Endometrium (tissue), 2 donors: ENCODE results near the gene KIAA1671.

Source experiments
- FAIRE-seq: peaks from 2 replicates; lab custom pipeline; 2012; peaks lifted over from hg19 to GRCh38; lab: Jason Lieb, UNC
- donor health status: control.
- donor health status: control.

The KIAA1671 gene

DNA sequence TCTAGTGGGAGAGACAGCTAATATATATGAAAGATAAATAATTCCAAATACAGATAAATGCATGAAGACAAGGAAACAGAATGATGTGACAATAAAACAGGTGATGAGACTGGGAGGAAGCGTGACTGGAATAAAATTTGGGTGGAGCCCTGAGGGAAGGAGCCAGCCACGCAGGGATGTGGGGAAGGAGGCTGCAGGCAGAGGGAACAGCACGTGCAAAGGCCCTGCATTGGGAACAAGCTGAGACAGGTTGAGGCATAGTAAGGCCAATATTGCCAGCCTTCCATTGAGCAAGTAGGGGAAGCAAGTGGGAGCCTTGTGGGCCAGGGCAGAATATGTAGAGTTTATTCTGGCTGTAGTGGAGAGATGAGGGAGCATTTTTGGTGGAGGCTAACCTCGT lies 139.6 kb downstream of the KIAA1671 start:
- FAIRE-seq: no peak

DNA sequence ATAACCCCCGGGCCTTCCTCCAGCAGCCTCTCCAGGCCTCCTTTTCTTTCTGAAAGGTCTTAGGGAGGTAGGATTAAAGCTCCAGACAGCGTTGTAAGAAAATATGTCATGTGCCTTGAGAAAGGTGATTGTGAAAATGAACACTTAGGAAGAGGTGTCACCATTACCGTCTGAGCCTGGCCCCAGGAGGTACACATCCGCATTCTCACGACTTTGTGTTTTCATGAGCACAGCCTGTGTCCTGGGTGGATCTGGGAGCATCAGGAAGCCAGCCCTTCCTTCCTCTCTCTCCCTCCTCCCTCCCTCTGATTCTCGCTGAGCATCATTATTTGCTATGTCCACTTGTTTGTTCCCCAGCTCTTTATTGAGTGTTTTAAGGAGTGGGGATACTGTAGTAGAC lies 142.1 kb downstream of the KIAA1671 start:
- no peak for FAIRE-seq

DNA sequence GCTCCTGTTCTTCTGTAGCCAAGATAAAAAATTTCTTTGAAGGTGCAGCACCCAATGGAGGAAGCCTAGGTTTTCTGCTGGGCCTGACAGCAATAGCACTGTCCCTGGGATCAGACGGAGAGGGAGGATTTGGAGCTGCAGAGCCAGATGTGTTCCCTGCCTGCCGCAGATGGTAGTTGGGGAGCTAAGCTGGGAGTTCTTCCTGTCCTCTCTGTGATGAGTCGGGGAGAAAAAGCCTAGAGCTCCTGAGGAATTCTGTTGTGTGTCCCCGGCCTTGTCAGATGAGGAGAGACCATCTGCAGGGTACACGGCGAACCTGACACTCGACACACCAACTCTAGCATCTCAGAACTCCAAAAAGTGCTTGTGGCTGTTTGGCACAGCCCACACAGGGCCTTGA lies 143.4 kb downstream of the KIAA1671 start:
- no peak for FAIRE-seq

DNA sequence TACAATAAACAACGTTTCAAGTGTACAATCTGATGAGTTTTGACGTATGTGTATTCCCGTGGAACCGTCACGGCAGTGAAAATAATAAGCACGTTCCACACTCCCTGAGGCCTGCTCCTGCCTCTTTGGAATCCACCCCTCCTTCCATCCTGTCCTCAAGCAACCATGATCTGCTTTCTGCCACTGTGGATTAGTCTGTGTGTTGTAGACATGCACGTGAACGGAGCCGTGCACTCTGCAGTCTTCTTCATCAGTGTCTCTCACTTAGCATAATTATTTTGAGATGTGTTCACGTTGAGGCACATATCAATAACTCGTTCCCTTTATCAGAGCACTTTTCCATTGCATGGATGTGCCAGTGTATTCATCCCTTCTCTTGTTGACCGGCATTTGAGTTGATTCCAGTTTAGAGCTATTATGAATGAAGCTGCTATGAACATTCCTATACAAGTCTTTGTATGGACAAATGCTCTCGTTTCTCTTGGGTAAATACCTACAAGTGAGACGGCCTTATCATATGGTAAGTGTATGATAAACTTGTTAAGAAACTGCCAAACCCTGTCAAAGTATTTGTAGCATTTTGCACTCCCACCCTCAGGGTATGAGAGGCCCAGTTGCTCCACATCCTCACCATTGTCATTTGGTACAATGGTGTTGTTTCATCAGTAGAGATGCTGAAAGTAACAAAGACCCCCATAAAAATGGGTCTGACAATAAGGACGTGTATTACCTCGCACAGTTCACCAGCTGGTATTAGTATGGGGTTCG lies 144.3 kb downstream of the KIAA1671 start:
- FAIRE-seq: no peak

DNA sequence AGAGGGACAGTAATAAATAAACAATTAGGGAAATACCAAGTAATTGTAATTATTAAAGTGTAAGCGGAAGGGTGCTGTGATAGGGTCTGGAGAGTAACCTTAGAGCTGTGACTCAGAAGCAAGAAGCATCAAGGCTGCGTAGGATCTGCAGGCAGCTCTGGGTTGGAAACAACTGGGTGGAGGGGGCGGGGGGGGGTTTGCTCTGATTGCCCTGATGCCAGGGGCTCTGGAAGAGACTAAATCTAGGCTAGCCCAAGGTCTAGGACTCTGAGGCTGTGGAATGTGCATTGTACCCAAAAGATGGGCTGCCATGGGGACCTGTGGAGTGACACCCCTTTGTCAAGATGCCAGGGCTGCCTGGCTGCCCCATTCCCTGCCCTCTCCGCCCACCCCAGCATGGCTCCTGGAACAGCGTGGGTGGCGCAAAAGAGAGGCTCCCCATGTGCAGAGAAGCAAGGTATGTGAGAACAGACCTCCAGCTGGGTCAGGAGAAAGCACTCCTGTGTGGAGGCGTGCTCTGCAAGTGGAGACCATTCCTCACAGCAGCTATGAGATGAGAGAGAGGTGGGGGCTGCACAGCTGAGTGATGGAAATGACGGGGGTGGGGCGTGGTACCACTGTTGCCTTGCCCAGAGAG lies 146.0 kb downstream of the KIAA1671 start:
- no peak for FAIRE-seq

DNA sequence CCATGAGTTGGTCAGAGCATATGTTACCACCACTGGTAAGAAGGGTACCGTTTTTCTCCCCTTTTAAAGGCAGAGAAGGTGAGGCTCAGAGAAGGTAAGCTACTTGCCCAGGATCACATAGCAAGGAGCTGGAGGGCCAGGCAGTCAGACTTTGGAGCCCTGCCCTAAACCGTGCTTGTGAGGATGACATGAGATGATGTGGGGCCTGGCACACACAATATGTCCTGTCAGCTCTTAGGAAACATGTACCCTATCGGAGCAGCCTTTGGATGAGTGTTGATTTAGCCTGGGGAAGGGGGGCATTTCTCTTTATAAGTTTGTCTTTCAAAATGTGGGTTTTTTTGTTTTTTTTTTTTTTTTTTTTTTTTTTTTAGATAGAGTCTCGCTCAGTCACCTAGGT lies 146.7 kb downstream of the KIAA1671 start:
- no peak for FAIRE-seq

DNA sequence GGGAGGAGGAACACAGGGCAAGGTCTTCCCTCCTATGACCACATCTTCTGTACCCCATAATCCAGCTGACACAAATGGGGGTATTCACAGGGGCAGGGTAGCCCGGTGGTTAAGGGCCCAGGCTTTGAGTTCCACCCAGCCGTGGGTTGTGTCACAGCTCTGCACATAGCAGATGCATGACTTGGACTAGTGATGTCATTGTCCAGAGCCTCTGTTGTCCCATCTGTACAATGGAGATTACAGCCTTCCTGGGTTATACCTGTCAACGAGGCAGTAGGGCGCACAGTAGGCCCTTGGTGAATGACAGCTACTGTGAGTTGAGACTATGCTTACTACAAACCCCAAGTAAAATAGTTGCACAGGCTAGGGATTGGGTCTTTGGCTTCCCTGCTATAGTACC lies 147.9 kb downstream of the KIAA1671 start:
- no peak for FAIRE-seq

DNA sequence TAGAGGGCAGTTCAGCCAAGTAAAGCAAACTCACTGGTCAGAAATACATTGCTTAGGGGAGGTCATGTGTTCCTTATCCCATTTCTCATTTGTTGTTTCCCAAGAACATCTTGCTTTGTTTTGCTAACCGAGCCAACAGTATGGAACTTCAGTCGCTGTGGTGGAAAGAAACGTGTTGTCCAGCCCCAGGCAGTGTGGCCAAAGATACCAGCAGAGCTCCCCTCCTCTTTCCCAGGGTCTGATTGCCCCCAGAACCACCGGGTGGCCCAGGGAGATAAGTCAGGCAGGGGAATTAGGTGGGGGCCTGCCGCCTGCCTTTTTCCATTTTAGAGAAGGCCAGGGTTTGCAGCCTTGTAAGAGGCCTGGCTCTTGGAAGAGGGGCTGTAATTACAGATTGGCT lies 148.4 kb downstream of the KIAA1671 start:
- FAIRE-seq: no peak

DNA sequence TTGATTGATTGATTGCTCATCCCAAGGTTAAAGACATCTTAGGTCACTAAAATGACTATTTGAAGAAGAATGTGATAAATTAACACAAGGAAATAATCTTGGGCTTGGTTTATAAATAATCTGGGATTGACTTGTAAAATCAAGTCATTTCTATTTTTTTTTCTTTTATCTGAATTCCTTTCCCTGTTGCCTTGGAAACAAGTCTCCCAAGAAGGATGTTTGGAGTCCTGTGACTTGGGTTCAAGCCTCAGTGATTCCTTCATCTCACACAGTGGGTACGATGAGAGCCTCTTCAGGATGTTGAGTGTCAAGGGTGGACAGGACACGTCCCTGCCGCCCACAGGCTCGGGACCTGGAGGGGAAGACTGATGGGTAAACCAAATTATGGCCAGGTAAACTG lies 149.0 kb downstream of the KIAA1671 start:
- no peak for FAIRE-seq

DNA sequence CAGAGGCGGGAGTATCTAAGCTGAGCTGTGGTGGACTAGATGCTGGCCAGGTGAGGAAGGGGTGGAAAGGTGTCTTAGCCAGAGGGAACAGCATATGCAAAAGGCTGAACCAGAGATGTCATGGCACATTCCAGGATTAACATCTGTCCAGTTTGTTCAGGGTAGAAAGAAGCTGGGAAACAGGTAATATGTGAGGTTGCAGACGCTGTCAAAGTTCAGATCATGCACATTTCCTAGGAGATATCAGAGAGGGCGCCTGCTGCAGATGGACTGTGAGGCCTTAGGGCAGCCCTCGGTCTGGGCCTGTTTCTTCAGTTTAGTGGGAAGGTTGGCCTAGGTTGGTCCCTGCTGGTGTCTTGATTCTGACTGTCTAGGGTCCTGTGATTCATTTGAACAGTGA lies 149.5 kb downstream of the KIAA1671 start:
- no peak for FAIRE-seq

DNA sequence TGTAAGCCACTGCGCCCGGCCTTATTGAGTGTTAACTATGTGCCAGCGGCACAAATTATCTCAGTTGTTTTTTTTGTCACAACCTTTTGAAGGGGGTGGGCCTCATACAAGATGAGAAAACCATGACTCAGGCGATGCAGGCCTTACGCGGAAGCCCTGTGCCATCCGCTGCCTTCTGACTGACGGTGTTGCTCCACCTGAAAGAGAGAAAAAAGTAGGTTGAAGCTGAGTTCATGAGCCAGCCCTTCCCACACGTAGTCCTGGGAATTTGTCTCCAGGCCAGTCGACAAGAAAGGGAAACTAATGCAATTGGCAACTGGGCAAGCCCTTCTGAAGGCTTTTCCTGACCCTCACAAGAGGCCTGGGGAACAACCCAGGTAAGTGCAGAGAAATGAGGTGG lies 150.2 kb downstream of the KIAA1671 start:
- no peak for FAIRE-seq

DNA sequence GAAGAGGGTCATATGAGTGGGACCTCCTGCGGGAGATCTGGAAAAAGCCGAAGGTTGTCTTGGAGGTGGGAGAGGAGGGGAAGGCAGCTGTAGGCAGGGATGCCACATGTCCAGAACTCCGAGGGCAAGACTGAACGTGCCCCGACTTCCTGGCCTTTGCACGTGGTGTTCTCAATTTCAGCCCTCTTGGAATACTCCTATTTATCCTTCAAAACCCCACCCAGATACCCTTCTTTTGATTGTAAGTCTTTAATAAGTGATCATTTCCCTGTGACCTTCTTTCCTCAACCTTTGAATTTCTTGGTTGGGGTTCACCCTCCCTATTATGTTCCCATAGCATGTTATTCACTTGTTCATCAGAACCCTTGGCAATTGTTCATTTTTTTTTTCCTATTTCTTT lies 151.9 kb downstream of the KIAA1671 start:
- no peak for FAIRE-seq

DNA sequence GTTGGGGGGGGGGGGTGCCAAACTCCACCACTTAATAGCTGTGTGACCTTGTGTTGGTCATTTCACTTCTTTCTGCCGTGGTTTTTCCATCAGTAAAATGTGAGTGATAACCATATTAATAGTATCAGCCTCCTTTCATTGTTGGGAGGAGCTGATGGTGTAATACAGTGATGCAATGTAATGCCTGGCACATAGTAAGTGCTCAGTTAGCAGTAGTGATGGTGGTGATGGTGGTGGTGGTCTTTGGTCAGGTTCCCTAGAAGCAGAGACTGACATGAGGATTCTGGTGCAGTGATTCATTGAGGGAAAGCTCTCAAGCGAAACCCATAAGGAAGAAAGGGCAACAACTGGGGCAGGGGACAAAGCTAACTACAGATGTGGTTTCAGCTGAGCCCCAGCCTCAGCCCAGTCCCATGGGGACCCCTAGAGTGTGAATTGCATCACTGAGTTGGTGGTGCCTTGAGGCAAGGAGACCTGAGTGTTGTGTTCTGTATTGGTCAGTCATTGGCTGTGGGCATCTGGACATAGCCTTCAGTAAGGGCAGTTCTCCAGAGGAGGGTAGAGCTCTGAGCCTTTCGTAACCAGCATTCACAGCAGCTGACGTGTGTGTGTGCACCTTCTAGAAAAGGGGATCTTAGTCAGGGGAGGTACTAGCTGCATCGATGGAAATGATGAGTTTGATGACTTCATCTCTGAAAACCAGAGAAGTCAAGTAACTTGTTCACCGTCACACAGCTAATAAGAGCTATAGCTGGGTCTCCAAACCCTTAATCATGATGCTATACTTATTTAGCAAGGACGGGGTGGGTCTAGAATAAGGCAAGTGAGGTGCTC lies 153.5 kb downstream of the KIAA1671 start:
- no peak for FAIRE-seq

DNA sequence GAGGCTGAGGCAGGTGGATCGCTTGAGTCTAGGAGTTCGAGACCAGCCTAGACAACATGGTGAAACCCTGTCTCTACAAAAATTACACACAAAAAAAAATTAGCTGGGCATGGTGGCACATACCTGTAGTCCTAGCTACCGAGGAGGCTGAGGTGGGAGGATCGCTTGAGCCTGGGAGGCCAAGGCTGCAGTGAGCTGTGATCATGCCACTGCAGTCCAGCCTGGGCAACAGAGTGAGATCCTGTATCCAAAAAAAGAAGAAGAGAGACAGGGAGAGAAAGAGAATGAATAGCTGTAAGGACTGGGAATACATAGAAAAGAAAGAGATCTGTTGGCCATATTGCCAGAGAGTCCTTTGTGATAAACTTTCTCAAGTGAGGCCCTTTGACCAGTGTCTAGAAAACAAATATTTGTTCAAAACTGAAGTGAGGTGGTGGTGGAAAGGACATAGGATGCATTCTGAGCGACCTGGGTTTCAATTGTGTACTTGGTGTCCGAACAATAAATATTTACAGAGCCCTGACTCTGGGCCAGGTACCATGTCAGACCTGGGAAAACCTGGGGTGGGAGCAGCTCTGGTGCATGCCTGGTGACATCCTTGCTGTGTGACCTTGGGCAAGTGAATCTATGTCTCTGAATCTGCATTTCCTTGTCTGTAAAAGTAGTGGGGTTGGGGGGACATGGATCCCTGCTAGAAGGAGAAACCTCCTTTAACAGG lies 157.5 kb downstream of the KIAA1671 start:
- FAIRE-seq: no peak

DNA sequence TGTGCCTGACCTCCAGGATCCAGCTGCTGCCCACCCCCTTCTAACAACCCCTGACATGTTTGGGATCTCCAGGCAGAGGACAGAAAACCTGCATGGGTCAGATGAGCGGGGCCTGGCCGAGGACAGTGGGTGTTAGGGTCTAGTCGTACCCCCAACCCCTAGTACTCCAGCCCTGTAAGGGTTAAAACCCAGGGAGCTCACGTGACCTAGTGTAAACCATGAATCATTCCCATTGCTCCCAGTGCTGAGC lies 158.0 kb downstream of the KIAA1671 start:
- FAIRE-seq: no peak

DNA sequence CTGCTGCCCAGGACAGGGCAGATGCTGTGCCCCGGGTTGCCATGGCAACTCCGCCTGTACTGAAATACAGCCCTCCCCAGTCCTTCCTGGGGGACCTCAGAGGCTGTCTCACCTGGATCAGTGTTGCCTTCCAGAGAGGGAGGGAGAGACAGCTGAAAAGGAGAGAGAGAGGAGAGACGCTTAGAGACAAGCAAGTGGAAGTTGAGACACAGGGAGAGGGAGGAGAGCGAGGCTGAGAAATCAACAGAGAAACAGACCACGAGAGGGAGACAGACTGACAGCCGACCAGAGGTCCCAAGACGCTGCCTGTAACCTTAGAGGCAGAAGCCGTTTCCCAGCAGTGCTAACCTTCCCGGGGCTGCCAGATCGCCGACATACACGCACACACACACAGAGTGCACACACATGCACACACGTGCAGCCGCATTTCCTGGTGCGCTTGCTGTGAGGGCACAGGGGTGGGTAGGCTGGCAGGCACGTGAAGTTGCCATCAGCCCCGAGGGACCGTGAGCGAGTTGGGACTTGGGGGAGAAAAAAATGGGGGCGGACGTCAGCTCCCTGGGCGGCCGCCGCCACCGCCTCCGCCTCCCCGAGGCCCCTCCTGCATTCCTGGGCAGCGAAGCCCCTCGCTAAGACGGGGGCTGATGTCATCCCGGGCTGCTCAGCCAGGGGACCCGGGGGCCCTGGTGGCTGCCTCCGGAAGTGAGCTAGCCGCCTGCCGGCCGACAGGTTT lies 158.5 kb downstream of the KIAA1671 start:
- FAIRE-seq: no peak

DNA sequence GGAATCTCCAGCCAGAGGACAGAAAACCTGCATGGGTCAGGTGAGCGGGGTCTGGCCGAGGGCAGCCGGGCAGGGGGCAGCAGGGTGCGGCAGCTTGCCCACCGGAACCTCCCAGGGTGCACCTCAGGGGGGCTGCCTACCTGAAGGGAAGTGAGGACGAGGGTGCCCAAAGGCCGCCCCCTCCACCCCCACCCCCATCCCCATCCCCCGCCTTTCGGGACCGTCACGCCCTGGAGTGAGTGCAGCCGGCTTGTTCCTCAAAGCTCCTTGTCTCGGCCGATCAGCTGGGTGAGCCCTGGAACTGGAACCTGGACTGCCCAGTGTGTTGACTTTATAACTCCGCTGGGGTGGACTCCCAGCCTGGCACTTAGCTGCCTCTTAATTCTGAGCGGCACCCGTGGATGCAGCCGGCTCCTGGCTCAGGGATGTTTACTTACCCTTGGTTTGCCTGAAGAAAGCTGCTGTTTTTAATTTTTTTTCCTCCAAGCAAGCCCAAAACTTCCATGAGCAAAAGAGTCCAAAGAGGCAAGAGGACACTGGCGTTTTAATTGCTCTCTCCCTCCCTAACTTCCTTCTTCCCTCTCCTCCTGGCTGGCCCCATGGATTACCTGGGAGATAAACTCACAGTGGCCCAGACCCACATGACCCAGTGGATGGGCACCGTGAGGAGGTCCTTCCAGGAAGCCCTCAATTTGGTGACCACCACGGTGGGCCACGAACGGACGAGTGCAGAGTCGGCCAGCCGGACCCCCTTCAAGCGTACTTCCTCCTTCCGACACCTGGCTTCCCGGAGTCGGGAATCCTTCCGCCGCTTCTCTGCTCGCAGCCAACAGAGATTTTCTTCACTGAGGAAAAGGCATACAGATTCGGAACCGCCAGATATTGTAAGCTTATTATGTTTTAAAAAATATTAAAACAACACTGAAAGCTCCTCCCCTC lies 159.3 kb downstream of the KIAA1671 start:
- no peak for FAIRE-seq

DNA sequence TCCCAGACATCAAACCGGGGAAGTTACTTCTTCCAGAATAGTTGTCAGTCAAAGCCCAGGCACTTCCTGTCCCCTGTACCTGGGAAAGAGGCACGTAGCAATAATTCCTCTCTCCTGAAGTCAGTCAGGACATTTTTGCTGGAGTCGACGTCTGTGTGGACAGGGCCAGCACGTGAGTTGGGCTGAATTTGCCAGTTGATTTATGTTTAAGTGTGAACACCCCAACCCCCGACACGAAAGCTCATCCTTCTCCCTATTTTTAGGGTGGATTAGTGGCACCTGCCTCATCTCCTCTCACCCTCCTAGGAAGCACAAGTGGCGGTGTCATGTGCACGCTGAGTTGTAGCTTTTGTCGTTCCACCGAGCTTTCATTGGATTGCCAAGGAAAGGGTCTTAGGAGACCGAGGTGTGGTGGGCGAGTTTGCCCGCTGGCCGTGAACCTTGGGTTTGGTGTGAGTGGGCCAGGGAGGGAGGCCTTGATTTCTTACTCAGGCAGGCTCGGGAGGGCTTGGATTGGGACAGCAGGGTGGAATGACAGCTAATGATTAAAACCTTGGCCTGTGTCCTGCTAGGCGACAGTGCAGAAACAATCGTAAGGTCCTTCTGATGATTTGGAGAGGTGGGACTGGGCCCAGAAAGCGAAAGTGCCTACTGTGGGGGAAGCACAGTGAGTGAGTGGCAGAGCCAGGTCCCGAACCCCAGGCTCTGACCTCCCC lies 160.2 kb downstream of the KIAA1671 start:
- FAIRE-seq: no peak

DNA sequence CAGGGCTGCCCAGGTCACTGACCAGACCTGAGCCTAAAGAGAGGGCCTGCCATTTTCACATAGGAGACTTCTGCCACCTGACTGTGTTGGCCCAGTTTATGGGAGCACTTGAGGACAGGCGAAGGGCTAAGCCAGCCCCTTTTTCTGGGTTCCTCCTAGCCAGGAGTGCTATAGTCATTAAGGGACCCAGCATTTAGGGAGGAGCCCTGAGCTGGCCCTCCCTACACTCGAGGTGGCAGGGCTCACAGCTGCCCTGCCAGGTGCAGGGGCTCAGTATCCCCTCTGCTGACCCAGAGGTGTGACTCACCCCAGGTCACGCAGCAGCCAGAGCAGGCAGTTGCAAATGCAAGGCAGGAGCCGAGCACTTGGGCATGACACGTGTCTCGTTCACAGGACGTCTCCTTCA lies 160.8 kb downstream of the KIAA1671 start:
- no peak for FAIRE-seq
